ENCODE measurements around the gene EHMT1. TPM values are rescaled to one million over a fixed set of nuclear protein-coding genes. Genes with fewer than 3 reads are reported as not detected.

Gene EHMT1
- total and polyA plus RNA-seq, 2 donors, result 44.7 to 48.6 TPM

DNA sequence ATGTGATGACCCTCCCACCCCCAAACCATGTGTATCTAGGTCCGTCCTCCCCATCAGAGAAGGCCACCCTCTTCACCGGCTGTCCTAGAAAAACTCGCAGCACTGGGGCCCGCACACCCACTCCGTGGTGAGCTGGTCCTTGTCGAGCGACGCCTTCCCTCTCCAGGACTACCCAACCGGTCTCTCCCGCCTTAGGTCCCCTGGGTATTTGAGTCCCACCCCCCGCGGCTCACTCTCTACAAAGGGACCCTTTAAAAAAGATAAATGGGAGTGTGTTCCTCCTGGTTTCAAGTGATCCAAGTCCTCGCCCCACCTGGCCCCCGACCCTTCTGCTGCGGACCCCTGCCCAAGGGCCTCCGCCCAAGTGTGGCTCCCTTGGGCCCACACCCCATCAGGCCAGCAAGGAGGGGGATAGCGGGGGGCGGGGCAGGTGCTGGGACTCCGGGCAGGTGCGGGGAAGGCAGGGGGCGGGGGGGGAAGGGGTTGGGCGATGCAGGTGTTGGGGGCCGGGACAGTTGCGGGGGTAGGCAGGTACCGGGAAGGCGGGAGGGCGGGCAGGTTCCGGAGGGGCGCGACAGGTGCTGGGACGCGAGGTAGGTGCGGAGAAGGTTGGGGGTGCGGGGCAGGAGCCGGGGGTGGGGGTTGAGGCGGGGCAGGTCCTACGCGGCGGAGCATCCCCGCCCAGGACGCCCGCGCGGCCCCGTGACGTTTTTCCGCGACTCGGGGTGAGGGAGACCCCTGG is 14.3 kb upstream of the EHMT1 start:
- WGBS, result 6% methylated on average over 49 of the region's 49 CpGs
- no peak for DNase-seq (ENCODE audit: extremely low spot score)
- Histone ChIP-seq H3K27ac (ENCODE audit: low read depth) (no peak overlapping the region), H3K36me3 (ENCODE audit: insufficient read depth) (no peaks in the 10 kb centered on the region), H3K4me1 (ENCODE audit: insufficient read depth) (no peaks in the 10 kb centered on the region), H3K4me3 (ENCODE audit: low read depth, low read length) (peak overlapping the region; percentile 52)

DNA sequence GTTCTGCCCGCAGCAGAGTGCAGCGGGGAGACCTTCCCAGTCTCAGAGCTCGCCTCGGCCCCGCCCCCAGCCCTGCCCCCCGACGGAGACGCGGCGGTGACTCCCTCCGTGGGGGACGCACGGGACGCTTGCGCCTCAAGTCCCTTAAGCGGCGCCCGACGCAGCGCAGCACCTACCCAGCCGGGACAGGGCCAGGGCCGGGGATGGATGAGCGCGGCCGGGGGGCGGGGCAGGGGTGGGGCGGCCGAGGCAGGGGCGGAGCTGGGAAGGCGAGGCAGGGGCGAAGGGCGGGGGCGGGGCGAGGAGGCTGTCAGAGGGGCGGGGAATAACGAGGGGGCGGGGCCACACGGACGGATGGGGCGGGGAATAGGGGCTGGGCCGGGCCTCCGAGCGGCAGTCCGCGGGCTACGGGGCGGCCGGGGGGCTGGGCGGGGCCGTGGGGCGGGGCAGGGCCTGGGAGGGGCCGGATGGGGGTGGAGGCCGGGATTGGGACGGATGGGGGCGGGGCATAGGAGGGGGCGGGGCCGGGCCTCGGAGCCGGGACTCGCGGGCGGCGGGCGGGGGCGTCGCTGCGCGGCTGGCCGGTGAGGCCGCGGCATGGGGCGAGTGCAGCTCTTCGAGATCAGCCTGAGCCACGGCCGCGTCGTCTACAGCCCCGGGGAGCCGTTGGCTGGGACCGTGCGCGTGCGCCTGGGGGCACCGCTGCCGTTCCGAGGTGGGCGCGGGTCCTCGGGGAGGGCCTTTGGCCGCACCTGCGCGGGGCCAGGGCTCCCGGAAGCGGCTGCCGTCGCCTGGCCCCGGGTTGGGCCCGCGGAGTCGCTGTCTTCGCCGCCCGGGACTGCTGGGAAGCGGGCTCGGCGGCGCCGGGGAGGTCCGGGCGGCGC is 13.4 kb upstream of the EHMT1 start, which contains the start of gene ARRDC1:
Gene ARRDC1, plus strand, starts transcription at position 566 of the 884 bp plus-strand sequence. Its CDS starts 32 bp downstream, at position 598.
- Histone ChIP-seq H3K36me3 (ENCODE audit: insufficient read depth) (no peaks in the 10 kb centered on the region), H3K27ac (ENCODE audit: low read depth) (peak within 1 kb of the TSS; percentile 91), H3K4me3 (ENCODE audit: low read depth, low read length) (peak within 1 kb of the TSS; percentile 95), H3K4me1 (ENCODE audit: insufficient read depth) (no peaks in the 10 kb centered on the region)
- 1% methylated on average over 110 of the region's 111 CpGs for WGBS
- peak; percentile 75 for DNase-seq (ENCODE audit: extremely low spot score)

DNA sequence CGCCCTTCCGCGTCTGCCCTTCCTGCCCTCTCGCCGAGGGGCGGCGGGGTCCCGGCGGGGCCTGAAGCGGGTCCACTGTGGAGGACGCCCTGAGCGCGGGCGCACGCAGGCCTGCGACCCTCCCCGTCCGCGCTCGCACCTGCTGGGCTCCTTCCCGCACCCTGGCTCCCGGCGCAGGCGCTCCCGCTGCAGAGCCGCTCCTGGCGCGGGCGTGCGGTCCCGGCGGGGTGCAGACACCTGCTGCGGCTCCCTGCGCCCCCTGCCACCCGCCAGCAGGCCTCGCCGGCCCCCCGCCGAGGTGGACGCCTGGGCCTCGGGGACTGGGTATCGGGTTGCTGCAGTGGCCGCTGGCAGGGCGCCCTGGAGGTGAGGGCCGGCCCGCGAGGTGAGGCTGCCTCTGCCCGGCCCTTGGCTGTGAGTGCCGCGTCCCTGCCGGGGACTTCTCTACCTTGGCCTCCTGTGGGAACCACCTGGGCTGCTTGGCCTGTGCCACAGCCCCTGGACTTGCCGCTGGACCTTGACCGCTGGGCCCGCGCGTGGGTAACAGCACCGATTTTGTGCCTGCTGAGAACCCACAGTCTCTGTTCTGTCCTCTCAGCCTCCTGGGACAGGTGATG is 12.7 kb upstream of the EHMT1 start:
- 6% methylated on average over 57 of the region's 57 CpGs for WGBS
- peak overlapping the region; percentile 95 for H3K4me3 ChIP-seq (ENCODE audit: low read depth, low read length)
- DNase-seq (ENCODE audit: extremely low spot score), result no peak
- H3K36me3 ChIP-seq (ENCODE audit: insufficient read depth), result no peaks in the 10 kb centered on the region
- H3K27ac ChIP-seq (ENCODE audit: low read depth), result peak overlapping the region; percentile 91
- no peaks in the 10 kb centered on the region for H3K4me1 ChIP-seq (ENCODE audit: insufficient read depth)

DNA sequence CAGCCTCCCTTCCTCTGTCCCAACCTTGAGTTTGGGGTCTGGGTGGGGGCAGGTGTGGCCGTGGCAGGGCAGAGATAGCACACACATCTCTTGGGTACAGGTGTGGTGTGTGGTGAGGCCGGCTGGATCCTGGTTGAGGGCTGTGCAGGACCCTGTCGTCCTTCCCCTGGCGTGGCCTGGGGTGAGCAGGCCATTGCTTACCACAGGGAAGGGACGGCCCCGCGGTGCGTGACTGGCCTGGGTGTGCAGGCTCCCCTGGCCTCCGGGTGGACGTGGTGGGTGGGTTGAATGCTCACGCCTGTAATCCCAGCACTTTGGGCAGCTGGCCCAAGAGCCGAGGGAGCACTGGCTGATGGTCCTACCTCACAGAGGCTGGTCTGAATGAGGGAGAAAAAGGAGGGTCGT is 12.1 kb upstream of the EHMT1 start:
- DNase-seq (ENCODE audit: extremely low spot score), result no peak
- no peaks in the 10 kb centered on the region for H3K4me1 ChIP-seq (ENCODE audit: insufficient read depth)
- no peak overlapping the region for H3K27ac ChIP-seq (ENCODE audit: low read depth)
- 39% methylated on average over 13 of the region's 13 CpGs for WGBS
- H3K4me3 ChIP-seq (ENCODE audit: low read depth, low read length), result peak overlapping the region; percentile 95
- no peaks in the 10 kb centered on the region for H3K36me3 ChIP-seq (ENCODE audit: insufficient read depth)

DNA sequence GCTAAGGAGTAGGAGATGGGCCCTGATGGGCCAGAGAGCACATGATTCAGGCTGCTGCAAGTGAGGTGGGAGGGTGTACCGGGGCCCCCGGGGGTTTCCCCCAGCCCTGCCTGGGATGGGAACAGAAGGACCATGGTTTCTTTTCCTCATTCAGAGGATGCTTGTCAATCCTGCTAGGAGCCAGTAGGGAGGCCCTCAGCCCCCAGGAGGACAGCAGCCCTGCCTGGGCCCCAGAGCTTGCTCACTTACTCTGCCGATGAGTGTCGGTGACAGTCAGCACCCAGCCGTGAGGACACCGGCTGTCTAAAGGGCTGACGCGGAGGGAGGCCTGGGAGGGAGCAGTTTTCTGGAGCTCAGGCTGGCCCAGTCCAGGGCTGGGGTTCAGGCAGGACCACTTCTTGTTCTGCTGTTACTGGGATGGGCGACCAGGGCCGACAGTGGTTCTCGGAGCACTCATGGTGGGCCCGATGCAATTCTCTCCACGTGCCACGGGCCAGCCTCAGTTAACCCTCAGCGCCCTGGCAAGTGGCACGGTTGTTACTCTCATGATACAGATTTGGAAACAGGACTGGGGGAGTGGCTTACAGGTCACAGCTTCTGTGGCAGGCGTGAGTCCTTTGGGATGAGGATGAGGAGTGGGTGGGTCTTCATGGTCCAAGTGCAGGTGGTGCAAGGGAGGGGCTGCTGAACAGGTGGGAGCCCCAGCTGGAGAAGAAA is 11.5 kb upstream of the EHMT1 start:
- Histone ChIP-seq H3K4me1 (ENCODE audit: insufficient read depth) (no peaks in the 10 kb centered on the region), H3K36me3 (ENCODE audit: insufficient read depth) (no peaks in the 10 kb centered on the region), H3K4me3 (ENCODE audit: low read depth, low read length) (no peak overlapping the region), H3K27ac (ENCODE audit: low read depth) (no peak overlapping the region)
- 52% methylated on average over 17 of the region's 17 CpGs for WGBS
- DNase-seq (ENCODE audit: extremely low spot score), result no peak

DNA sequence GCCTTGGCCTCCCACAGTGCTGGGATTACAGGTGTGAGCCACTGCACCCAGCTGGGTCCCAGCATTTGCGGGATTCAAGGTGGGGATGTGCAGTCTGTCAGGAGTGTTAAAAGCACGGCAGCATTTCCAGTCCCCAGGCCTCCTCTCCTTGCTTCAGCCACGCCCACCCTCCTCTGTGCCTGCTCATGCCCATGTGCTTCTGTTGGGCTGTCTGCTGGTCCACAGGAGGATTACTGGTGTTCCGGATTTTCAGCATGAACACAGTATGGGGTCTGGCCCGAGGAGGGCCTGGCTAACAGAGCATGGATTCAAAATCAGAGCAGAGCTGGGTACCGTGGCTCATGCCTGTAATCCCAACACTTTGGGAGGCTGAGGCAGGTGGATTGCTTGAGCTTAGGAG is 7.9 kb upstream of the EHMT1 start:
- no peak overlapping the region for H3K4me3 ChIP-seq (ENCODE audit: low read depth, low read length)
- 67% methylated on average over 6 of the region's 6 CpGs for WGBS
- H3K4me1 ChIP-seq (ENCODE audit: insufficient read depth), result no peaks in the 10 kb centered on the region
- peak overlapping the region; percentile 0 for H3K27ac ChIP-seq (ENCODE audit: low read depth)
- peaks cover 3% of the 10 kb centered on the region for H3K36me3 ChIP-seq (ENCODE audit: insufficient read depth)
- no peak for DNase-seq (ENCODE audit: extremely low spot score)

DNA sequence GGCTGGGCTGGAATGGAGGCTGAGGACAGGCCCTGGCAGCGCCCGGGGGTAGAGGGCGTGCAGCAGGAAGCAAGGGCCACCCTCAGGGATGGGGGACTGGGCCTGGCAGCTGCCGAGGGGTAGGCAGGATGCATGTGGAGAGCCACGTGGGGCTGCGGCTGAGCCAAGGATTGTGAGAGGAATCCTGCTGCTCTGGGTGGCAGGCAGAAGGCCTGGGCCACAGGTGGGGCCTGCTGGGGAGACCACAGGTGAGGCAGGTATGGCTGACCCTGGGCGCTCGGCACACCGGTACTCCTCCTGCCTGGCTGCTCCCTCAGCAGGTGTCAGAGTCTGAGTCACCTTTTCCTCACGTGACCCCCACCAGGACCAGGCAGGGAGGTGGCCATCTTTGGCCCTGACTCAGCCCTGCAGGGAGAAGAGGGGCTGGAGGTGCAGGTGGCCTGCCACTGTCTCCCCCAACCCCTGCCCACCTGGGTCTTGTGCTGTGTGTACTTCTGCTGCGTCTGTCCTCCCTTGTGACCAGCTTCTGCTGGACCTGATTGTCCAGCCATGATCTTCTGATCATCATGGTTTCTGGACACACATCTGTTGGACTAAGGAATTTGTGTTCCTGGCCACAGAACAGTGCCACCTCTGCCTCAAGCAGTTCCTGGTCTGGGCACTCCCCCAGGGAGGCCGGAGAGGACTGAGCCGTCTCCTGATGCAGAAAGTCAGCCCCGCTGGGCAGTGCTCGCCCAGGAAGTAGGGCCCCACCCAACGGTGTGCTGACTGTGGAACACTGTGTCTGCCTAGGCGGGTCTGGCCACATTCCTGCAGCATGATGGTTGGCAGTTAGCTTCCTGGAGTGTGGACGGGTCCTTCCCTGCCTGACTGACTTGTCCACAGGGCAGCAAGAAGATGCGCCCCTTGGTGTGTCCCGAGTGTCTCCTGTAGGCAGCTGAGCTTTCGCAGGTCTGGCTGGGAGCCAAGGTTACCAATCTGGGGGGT is 6.9 kb upstream of the EHMT1 start:
- Histone ChIP-seq H3K4me1 (ENCODE audit: insufficient read depth) (no peaks in the 10 kb centered on the region), H3K4me3 (ENCODE audit: low read depth, low read length) (no peak overlapping the region)
- whole genome bisulfite sequencing, result 50% methylated on average over 21 of the region's 21 CpGs

DNA sequence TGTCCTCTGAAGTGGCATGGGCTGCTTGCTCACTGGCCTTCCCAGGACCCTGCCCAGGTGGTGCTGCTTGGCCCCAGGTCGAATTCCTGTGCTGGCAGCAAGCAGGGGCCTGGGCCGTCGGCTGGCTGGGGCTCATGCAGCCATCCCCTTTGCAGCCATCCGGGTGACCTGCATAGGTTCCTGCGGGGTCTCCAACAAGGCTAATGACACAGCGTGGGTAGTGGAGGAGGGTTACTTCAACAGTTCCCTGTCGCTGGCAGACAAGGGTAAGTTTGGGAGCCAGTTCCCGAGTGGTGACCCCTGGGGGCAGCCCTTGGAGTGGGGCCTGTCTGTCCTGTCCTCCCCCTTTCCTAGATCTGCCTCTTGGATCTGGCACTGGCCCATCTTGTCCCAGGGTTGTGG is 6.1 kb upstream of the EHMT1 start:
- Histone ChIP-seq H3K4me3 (ENCODE audit: low read depth, low read length) (no peak overlapping the region), H3K27ac (ENCODE audit: low read depth) (peak overlapping the region; percentile 89), H3K4me1 (ENCODE audit: insufficient read depth) (no peaks in the 10 kb centered on the region), H3K36me3 (ENCODE audit: insufficient read depth) (peaks cover 3% of the 10 kb centered on the region)
- 68% methylated on average over 8 of the region's 8 CpGs for WGBS
- no peak for DNase-seq (ENCODE audit: extremely low spot score)

More for the DNA sequence above, 6.9 kb upstream of the EHMT1 start:
- DNase-seq (ENCODE audit: extremely low spot score), result peak; percentile 68
- H3K27ac ChIP-seq (ENCODE audit: low read depth), result peak overlapping the region; percentile 89
- peaks cover 3% of the 10 kb centered on the region for H3K36me3 ChIP-seq (ENCODE audit: insufficient read depth)

DNA sequence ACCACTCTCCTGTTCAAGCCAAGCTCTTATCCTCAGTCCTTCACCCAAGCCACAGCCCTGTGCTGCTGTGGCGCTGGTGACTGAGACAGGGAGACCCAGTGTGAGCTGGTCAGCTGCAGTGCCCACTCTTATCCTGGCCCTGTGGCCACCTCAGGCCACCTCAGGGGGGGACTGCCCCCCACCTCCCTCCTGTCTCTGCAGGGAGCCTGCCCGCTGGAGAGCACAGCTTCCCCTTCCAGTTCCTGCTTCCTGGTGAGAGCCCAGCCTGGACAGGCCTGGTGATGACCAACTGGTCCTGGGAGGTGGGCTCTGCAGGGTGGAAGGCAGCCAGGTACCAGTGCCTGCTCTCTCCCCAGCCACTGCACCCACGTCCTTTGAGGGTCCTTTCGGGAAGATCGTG is 5.5 kb upstream of the EHMT1 start:
- H3K36me3 ChIP-seq (ENCODE audit: insufficient read depth), result peaks cover 3% of the 10 kb centered on the region
- H3K27ac ChIP-seq (ENCODE audit: low read depth), result peak overlapping the region; percentile 89
- H3K4me1 ChIP-seq (ENCODE audit: insufficient read depth), result no peaks in the 10 kb centered on the region
- no peak overlapping the region for H3K4me3 ChIP-seq (ENCODE audit: low read depth, low read length)
- WGBS, result 84% methylated on average over 5 of the region's 5 CpGs
- no peak for DNase-seq (ENCODE audit: extremely low spot score)

DNA sequence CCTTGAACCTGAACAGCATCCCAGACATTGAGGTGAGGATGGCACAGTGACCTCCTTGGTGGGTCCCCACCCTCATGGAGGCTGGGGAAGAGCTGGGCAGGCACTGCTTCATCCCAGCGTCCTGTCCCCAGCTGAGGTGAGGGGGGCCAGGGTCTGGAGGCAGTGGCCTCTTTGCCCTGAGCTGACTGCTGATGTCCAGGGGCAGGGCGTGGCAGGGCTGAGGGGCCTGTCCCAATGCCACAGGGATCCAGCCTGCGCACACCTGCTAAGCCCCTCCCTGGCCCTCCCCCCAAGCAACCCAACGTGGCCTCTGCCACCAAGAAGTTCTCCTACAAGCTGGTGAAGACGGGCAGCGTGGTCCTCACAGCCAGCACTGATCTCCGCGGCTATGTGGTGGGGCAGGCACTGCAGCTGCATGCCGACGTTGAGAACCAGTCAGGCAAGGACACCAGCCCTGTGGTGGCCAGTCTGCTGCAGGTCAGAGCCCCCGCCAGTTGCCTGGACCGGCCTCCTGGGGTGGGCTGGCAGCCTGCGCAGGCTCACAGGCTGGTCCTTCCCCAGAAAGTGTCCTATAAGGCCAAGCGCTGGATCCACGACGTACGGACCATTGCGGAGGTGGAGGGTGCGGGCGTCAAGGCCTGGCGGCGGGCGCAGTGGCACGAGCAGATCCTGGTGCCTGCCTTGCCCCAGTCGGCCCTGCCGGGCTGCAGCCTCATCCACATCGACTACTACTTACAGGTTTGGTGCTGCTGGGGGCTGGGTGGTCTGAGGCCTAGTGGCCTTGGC is 4.9 kb upstream of the EHMT1 start:
- Histone ChIP-seq H3K27ac (ENCODE audit: low read depth) (peak overlapping the region; percentile 42), H3K4me1 (ENCODE audit: insufficient read depth) (no peaks in the 10 kb centered on the region), H3K4me3 (ENCODE audit: low read depth, low read length) (no peak overlapping the region), H3K36me3 (ENCODE audit: insufficient read depth) (peaks cover 3% of the 10 kb centered on the region)
- WGBS, result 90% methylated on average over 27 of the region's 27 CpGs
- DNase-seq (ENCODE audit: extremely low spot score), result no peak

DNA sequence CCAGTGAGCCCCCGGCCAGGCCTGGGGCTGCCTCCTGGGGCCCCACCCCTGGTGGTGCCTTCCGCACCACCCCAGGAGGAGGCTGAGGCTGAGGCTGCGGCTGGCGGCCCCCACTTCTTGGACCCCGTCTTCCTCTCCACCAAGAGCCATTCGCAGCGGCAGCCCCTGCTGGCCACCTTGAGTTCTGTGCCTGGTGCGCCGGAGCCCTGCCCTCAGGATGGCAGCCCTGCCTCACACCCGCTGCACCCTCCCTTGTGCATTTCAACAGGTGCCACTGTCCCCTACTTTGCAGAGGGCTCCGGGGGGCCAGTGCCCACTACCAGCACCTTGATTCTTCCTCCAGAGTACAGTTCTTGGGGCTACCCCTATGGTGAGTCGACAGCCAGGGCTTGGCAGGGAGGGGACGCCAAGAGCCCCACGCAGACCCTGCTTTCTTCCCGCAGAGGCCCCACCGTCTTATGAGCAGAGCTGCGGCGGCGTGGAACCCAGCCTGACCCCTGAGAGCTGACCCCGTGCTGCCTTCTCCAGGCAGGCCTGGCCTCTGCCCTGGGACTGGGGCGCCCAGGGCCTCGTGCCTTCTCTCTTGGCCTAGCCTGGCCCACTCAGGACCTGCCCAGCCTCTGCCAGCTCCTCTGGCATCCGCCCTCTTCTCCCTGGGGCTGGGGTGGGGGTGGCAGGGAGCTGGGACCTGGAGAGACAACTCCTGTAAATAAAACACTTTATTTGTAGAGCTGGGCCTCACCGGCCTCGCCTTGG is 4.0 kb upstream of the EHMT1 start:
- H3K4me1 ChIP-seq (ENCODE audit: insufficient read depth), result no peaks in the 10 kb centered on the region
- no peak for DNase-seq (ENCODE audit: extremely low spot score)
- H3K27ac ChIP-seq (ENCODE audit: low read depth), result no peak overlapping the region
- 92% methylated on average over 25 of the region's 25 CpGs for WGBS
- no peak overlapping the region for H3K4me3 ChIP-seq (ENCODE audit: low read depth, low read length)
- peaks cover 3% of the 10 kb centered on the region for H3K36me3 ChIP-seq (ENCODE audit: insufficient read depth)
